NCI-H128 (cell line): ENCODE results near the gene SLC46A1.

Experiments used
- DNase-seq: peaks from one replicate; lab custom pipeline; 2025; ENCODE audit not compliant: unreplicated experiment; lab: John Stamatoyannopoulos, UW

SLC46A1 gene

GRCh38 chr17:28363186-28363585, 42.8 kb downstream of the SLC46A1 start:
- no peak for DNase-seq

DNA sequence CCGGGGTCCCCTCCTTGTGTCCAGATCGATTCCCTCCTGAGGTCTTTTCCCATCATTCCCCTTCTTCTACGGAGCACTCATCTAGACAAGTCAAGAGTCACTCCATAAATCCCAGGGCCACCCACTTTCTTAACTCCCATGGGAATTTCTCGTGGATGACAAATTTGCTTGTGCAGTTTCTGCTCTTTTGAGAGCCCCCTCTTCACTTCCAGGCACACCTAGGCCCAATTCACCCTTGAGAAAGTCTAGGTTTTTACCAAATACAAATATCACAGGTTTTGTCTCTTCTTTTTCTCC, 48.2 kb downstream of the SLC46A1 start:
- DNase-seq = no peak

DNA sequence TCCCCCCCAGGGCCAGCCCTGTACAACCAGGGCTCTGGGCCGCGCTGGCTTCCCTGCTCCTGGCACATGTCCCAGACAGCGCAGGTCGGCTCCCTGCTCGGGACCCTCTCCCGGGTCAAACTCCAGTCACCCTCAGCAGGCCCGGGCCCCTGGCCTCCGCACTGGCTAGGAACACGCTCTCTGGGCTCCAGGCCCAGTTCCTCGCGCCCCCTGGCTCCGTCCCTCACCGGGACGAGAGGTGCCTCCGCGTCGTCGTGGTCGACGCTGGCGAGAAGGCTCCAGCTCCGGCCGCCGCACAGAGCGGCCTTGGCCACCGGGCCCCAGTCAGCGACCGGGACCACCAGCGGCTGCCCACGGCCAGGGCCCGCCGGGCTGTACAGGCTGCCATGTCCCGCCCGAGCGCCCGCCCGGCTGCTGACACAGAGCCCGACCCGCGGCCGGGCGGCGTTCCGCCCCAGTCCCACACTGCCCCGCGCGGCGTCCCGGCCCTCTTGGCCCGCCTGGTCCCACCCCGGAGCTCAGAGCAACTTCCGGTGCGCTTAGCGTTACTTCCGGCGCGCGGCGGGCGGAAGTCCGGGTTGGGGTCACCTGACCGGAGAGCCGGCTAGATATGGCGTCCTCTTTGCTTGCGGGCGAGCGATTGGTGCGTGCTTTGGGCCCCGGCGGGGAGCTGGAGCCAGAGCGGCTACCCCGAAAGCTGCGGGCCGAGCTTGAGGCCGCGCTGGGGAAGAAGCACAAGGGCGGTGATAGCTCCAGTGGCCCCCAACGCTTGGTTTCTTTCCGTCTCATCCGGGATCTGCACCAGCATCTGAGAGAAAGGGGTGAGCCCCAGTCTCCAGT, 48.7 kb downstream of the SLC46A1 start, which contains the start of gene POLDIP2:
Gene POLDIP2 (minus strand): TSS at position 467 of the 840 bp plus-strand sequence. CDS start 79 bp downstream, at position 388.
- peak; percentile 78 for DNase-seq

DNA sequence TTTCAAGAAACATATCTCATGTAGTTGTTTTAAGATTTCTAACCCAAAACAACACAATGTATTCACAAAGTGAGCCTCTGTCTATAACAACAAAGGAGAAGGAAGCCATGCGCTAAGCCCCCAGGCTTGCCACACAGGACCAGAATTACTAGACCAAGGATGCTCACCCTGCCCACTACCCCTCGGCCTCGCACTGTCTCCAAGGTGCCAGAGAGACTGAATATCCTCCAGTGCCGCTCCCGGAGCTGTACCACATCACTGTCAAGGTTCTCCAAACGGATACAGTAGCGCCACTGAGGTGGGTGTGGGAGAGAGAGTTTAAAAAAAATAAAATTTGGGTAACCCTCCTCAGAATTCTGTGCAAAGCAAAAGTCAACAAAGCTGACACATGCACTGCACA, 55.7 kb downstream of the SLC46A1 start:
- DNase-seq = no peak

GRCh38 chr17:28348979-28349378, 57.0 kb downstream of the SLC46A1 start:
- no peak for DNase-seq

DNA sequence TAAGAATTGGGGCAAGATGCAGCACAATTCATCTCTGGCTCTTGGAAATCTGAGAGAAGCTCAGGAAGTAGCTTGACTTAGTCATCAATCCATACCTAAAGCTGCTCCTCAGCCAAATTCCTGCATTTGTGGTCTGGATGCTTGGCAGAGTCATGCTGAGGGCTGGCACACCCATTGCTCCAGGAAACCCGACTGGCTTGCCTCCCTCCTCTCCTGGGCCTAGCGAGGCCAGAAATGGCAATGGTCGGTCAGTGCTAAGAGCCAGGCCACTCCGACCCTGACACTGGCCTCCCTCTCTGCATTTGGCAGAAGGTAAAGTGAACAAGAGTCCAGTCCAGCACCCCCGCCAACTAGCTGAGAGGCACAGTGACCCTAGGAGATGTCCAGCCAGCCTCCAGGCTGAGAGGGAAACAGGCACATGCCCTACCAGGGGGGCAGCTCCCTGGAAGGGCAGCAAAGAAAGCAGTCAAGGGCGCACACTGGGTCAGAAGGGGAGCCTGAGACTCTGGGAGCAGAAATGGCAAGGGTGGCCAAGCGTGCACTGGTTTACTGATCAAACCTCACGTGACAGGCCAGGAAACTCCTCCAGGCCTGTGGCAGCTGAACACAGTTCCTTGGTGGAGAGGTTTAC, 58.6 kb downstream of the SLC46A1 start:
- no peak for DNase-seq

DNA sequence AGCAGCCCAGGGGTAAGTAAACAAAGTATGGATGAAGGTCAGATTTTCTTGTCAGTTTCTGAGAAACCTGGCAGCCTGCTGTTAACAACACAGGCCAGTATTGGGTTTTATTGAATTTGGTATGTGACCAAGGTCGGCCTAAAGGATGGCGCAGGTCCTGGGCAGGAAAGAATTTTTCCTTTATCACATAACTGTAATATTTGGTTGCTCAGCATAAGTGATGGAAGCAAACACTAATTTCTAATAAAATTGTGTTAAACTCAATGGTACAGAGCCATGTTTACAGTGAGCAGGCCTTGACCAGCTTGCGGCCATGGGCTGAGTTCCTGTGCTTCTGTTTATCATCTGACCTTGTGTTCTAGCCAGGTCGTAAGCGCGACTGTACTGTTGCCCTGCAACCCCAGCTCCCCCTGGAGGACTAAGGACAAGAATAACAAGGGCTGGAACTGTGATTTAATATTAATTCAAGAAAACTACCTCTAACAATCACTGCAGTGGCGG, 59.2 kb downstream of the SLC46A1 start:
- DNase-seq = no peak

- no peak for DNase-seq
Observed at GRCh38 chr17:28346199-28346580, 59.8 kb downstream of the SLC46A1 start.

DNA sequence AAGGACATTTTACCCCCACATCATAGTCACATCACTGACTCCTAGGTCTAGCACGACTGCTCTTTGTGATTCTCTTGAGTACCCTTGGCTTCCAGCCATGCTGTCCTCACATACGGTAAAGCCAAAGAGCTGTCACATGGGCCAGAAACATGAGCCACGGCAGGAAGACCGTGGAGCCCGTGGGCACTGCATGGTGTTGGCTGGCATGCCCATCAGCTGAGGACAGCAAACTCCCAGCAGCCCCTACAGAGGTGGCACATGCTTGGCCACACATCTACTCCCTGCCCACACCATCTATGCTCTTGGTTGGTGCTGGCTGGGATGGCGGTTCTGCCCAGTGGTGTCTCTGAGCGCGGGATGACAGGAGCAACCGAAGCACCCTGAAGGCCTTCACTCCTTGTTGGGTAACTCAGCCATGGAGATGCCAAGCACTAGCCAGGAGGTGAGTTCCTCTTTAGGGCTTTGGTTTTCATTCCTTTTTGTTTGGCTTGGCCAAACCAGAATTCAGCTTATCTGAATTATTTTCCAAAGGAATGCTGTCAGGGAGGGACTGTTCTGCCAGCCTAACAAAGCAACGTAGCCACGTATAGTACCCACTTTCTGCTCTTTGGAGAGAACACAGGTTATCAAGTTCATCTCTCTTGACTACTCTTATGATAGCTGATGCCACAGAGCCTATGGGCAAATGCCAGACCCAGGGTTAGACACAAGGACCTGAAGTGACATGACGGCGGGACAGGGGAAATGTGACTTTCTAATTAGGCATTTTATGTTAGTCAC, 60.4 kb downstream of the SLC46A1 start:
- no peak for DNase-seq
